Measurements from ENCODE around the gene CNTN5.
"Not testable (repeated sequence)": the region's sequence is repeated elsewhere in the genome, so short reads cannot be mapped to it uniquely, and the experiment has no call there.

Gene CNTN5

GRCh38 chr11:99759787-99760186 lies 739.0 kb downstream of the CNTN5 start:
- no peak for DNase-seq (ENCODE audit: low read depth)

- no peak for DNase-seq (ENCODE audit: low read depth)
Measured at GRCh38 chr11:99766811-99767210, 746.1 kb downstream of the CNTN5 start.

- DNase-seq (ENCODE audit: low read depth) = no peak
Measured at GRCh38 chr11:99773646-99774045, 752.9 kb downstream of the CNTN5 start.

- no peak for DNase-seq (ENCODE audit: low read depth)
Measured at GRCh38 chr11:99781074-99781473, 760.3 kb downstream of the CNTN5 start.

- no peak for DNase-seq (ENCODE audit: low read depth)
Measured at GRCh38 chr11:99791354-99791753, 770.6 kb downstream of the CNTN5 start.

DNA sequence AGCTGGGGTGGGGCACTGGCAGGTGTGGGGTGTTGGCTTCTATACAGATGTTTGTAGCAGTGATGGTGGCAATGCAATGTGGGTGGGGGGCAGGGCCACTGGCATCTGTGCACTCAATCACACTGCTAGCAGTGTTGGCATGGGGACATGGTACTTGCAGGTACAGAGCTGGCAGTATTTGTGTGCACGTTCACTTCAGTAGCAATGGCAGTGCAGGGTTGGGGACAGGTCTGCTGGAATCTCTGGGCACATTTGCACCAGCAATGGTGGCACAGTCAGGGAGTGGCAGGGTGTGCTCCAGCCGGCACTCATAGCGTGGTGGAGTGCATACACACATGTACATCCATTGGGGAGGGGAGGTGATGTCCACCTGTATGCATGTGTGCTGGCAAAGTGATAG lies 775.2 kb downstream of the CNTN5 start:
- DNase-seq (ENCODE audit: low read depth) = no peak

DNA sequence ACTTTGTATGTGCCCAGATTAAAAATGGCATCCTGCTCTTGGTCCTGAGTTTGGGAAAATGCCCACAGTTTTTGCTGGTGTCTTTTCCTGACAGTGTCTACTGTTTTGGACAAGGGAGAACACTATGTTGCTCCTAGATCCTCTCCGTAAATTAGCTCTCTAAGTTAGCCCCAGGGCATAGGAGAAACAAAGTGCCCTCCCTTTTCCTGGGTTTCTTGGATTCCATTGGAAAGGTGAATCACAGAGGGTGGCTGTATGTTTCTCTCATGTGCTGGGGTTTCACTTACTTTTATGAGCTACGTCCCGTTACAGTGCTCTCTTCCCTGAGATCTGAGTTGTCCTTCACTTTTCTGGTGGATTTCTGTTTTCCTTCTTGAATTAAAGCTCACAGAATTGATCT lies 782.8 kb downstream of the CNTN5 start:
- DNase-seq (ENCODE audit: low read depth) = no peak

DNA sequence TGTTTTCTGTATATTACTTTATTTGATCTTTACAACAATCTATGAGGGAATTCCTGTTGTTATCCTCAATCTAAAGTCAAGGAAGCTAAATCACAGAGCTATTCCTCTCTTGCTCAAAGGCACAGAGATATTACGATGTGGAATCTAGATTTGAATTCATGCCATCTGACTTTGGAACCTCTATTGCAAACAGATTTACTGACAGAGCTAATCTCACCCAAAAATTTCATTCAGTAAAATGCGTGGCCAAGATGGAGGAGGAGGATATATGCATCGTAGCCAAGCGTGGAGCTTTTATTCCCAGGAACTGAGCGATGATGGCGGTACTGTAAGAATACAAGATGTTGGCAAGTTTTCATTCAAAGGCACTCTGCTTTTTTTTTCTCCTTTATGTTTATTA lies 791.8 kb downstream of the CNTN5 start:
- no peak for DNase-seq (ENCODE audit: low read depth)

- no peak for DNase-seq (ENCODE audit: low read depth)
Measured at GRCh38 chr11:99814021-99814420, 793.3 kb downstream of the CNTN5 start.

DNA sequence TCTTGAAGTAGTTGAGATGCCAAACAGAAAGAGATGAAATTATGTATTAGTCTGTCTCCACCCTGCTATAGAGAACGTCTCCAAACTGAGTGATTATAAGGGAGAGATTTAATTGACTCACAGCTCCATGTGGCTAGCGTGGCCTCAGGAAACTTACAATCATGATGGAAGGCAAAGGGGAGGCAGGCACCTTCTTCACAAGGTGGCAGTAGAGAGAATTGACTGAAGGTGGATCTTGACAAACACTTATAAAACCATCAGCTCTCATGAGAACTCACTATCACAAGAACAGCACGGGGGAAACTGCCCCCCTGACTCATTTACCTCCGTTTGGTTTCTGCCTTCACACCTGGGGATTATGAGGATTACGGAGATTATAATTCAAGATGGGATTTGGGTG lies 794.0 kb downstream of the CNTN5 start:
- DNase-seq (ENCODE audit: low read depth) = no peak

DNA sequence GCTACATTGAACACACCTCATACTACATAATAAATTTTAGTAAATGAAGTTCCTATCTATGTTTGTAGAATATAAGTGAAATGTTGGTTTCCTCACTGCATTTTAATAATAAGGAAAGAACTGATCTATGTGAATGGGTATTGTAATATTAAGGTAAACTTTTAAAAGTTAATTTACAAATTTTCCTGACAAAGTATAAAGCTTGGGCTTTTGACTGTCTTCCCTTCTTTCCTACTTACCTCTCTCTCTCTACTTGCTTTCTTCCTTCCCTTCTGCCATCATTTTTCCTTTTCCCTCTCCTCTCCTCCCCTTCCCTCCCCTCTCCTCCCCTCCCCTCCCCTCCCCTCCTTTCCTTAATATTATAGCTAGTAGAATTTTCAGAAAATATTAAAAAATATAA lies 798.2 kb downstream of the CNTN5 start:
- no peak for DNase-seq (ENCODE audit: low read depth)

- DNase-seq (ENCODE audit: low read depth) = no peak
Measured at GRCh38 chr11:99822846-99823565, 802.3 kb downstream of the CNTN5 start.

GRCh38 chr11:99836739-99837138 lies 816.0 kb downstream of the CNTN5 start:
- DNase-seq (ENCODE audit: low read depth) = not testable (repeated sequence)

DNA sequence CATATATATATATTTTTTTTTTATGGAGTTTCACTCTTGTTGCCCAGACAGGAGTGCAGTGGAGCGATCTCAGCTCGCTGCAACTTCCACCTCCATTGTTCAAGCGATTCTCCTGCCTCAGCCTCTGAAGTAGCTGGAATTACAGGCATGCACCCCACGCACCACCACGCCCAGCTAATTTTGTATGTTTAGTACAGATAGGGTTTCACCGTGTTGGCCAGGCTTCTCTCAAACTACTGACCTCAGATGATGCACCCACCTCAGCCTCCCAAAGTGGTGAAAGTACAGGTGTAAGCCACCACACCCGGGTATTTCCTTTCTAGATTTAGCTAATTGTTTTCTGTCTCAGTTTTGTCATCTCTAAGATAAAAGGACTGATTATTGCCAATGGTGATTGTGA lies 821.1 kb downstream of the CNTN5 start:
- DNase-seq (ENCODE audit: low read depth) = no peak

DNA sequence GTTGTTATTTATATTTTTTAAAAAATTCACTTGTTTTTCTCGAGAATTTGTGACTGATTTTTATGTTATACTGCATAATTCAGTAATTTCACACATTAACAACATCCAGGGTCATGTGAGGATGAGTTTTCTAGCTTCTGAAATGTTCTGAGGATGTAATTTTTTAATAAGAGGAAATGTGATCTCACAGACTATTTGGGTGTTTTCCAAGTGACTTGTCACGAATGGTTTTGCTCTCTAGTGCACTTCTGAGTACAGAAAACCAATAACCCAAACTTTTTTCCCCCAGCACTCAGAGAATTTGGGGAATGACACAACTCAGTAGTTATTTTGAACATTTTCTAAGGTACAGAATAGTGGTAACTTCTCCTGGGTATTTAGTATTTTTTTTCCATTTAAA lies 845.2 kb downstream of the CNTN5 start:
- no peak for DNase-seq (ENCODE audit: low read depth)

DNA sequence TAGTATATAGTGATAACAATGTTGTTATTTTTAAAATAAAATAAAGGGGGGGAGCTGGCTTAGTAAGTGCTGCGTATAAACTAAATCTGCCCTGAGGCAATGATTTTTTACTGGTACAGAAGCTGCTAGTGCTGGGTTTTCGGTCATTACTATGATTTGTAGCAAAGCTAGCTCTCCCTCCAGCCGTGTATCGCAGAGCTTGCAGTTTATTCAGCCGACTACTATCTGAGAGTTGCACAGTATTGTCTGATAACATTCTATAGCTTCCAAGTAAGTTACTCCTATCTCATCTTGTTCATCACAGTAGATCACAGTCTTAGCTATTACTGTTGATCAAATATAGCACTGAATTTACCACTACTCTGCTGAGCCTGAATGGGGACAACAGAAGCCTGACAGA lies 860.9 kb downstream of the CNTN5 start:
- no peak for DNase-seq (ENCODE audit: low read depth)

DNA sequence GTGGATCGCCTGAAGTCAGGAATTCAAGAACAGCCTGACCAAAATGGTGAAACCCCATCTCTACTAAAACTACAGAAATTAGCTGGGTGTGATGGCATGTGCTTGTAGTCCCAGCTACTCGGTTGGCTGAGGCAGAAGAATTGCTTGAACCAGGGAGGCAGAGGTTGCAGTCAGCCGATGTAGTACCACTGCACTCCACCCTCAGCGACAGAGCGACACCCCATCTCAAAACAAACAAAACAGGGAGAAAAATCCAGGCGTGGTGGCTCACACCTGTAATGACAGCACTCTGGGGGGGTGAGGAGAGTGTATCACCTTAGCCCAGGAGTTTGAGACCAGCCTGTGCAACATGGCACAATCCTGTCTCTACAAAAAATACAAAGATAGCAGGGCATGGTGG lies 864.0 kb downstream of the CNTN5 start:
- DNase-seq (ENCODE audit: low read depth) = no peak

DNA sequence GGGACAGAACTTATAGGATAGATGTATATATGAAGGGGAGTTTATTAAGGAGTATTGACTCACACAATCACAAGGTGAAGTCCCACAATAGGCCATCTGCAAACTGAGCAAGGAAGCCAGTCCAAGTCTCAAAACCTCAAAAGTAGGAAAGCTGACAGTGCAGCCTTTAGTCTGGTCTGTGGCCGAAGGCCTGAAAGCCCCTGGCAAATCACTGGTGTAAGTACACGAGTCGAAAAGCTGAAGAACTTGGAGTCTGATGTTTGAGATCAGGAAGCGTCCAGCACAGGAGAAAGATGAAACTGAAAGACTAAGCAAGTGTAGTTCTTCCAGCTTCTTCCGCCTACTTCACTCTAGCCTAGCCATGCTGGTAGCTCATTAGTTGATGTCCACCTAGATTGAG lies 866.7 kb downstream of the CNTN5 start:
- DNase-seq (ENCODE audit: low read depth) = no peak

DNA sequence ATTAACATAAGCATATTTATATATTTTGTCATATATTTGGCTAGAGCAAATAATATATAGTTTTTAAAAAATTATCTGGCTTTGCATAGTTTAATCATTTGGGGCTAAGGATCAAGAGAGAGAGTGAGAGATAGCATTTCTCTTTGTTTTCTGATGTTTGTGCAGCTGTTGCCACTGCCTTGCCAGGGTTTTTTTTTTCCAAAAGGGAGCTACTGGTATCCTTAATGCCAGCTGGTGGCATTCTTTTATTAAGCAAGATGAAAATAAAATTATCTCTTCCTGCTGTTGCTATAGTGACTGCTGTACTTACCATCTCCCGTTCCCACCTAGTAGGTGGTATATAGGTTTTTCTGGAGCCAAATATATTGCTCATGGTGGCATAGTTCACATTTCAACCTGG lies 873.1 kb downstream of the CNTN5 start:
- DNase-seq (ENCODE audit: low read depth) = no peak

DNA sequence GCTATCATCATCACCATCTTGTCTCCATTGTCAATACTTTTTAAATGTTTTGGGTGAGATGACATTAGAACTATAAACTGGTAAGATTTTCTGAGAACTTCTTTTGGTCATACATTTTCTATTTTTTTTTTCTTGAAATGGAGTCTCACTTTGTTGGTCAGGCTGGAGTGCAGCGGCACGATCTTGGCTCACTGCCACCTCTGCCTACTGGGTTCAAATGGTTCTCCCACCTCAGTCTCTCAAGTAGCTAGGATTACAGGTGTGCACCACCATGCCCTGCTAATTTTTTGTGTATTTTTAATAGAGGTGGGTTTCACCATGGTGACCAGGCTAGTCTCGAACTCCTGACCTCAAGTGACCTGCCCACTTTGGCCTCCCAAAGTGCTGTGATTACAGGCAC lies 880.4 kb downstream of the CNTN5 start:
- no peak for DNase-seq (ENCODE audit: low read depth)

DNA sequence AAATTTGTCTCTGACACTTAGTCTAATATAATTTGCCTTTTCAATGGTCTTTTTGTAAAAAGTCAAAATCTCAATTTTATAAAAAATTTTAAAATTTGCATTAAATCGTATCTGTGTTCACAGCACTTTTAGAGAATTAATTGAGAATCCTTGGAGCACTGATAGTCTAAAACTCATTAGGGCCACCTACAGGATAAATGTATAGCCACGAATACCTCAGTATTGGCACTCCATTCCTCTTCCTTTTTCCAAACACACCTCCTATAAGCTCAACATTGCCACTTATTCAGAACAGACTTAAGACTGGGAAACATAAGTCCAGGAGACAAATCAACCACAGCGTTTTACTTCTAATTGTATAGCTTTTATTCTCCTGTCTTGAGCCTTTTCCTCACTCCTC lies 890.4 kb downstream of the CNTN5 start:
- DNase-seq (ENCODE audit: low read depth) = no peak

GRCh38 chr11:99916078-99916477 lies 895.3 kb downstream of the CNTN5 start:
- no peak for DNase-seq (ENCODE audit: low read depth)

DNA sequence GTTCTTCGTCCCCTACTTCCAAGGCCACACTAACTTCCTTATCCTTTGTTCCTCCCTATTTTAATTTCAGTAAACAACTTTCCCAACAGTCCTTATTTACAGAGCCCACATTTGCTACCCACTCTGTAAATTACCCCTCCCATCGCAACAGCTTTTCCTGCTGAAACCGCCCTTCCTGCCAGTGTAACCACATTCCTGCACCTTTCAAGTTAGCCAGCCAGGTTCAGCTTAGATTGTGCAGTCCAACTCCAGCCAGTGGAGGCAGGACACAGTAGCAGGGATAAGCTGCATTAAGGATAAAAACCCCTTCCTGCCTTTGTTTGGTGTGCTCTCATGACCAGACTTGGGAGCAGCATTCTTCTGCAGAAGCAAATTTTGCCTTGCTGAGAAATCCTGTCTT lies 898.0 kb downstream of the CNTN5 start:
- DNase-seq (ENCODE audit: low read depth) = no peak

GRCh38 chr11:99920956-99921355 lies 900.2 kb downstream of the CNTN5 start:
- DNase-seq (ENCODE audit: low read depth) = no peak

- DNase-seq (ENCODE audit: low read depth) = no peak
Measured at GRCh38 chr11:99925968-99926367, 905.2 kb downstream of the CNTN5 start.
